H7 (cell line): Measurements from ENCODE around the gene SPAG5. TPM values are rescaled to one million over a fixed set of nuclear protein-coding genes. Genes with fewer than 3 reads are reported as not detected.

Experiments
- DNase-seq: peaks from one replicate; pipeline ENCODE4 v3.0.0; 2012
- H3K27me3 ChIP-seq: 2 replicates; pipeline ENCODE4 v1.6.0; 2011; ENCODE audit warnings: mild to moderate bottlenecking, low read length; ENCODE audit not compliant: control insufficient read depth, insufficient read depth
- H3K36me3 ChIP-seq: replicated peaks from 2 replicates; pipeline ENCODE4 v1.5.1; 2011; ENCODE audit warnings: low read length; ENCODE audit not compliant: control insufficient read depth, insufficient read depth
- H3K4me3 ChIP-seq: 2 replicates; pipeline ENCODE4 v1.5.1; 2011; ENCODE audit warnings: low read depth, mild to moderate bottlenecking, control low read depth, low read length, moderate library complexity; ENCODE audit not compliant: insufficient read depth
- total RNA-seq: library from RNA; depleted of rRNA; stranded (reverse); fragments of >200 nt; shearing (Covaris generic); gene quantifications from 2 replicates; pipeline ENCODE4 v1.2.3, GENCODE V29; 2014; rRNA removed

Gene SPAG5
- total RNA-seq, 1 experiment from 2014 or later = 153 TPM

DNA sequence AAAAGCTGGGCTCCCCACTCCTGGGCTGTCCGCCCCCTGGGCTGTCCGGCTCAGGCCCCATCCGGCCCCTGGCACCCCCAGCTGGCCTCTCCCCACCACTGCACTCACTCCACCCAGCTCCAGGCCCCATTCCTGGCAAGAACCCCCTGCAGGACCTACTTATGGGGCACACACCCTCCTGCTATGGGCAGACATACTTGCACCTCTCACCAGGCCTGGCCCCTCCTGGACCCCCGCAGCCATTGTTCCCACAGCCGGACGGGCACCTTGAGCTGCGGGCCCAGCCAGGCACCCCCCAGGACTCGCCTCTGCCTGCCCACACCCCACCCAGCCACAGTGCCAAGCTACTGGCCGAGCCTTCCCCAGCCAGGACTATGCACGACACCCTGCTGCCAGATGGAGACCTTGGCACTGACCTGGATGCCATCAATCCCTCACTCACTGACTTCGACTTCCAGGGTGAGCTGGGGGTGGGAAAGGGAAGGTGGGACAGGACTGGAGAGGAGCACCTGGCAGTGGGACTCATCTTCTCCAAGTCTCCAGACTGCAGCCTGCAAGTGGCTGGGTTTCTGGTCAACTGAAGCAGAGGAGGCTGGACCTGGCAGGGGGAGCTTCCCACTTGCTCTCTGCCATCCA is 64.0 kb downstream of the SPAG5 start:
- no peak for DNase-seq
- no peaks in the 10 kb centered on the region for H3K27me3 ChIP-seq
- no peaks in the 10 kb centered on the region for H3K36me3 ChIP-seq
- no peak overlapping the region for H3K4me3 ChIP-seq

GRCh38 chr17:28533091-28533807 is 65.6 kb downstream of the SPAG5 start:
- no peaks in the 10 kb centered on the region for H3K36me3 ChIP-seq
- no peak overlapping the region for H3K4me3 ChIP-seq
- no peaks in the 10 kb centered on the region for H3K27me3 ChIP-seq
- peak; percentile 82 for DNase-seq

DNA sequence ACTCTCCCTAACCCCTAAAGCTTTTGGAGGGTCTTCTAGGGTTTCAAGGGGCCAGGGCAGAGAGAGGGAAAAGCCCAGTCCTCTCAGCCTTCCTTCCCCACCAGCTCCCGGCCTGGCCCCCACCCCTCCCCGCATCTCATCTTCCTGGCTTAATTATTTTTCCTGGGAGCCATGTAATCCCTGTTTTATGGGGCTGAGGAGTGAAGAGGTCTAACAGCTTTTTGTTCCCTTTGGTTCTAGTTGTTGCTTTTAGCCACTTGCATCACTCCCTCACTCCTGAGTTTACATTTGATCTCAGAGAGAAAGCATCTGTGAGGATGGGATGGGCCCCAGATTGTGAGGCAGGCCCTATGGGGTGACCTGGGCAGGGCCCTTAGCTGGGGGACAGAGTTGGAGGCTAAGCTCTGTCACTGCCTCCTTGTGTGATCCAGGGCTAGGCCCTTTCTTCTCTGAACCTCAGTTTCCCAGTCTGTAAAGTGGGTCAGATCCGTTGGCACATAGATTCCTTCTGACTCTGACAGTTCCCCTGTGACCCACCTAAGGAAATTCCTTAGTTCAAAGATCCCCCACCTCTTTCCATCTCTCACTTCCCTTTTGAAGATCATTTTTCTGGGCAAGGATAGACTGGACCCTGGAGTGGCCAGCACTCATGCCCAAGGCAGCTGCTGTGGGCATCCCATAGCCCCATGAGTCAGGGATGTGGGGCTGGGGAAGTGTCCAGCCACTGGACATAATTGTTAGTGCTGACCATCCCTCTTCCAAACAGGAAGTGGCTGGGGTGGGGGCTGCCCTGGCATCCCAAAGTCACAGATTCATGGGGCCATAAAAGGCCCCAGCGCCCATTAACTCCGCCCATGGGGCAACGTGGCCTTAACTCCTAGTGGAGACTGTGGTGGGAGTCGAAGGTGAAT is 66.5 kb downstream of the SPAG5 start:
- no peaks in the 10 kb centered on the region for H3K27me3 ChIP-seq
- no peak overlapping the region for H3K4me3 ChIP-seq
- DNase-seq = no peak
- H3K36me3 ChIP-seq = no peaks in the 10 kb centered on the region

DNA sequence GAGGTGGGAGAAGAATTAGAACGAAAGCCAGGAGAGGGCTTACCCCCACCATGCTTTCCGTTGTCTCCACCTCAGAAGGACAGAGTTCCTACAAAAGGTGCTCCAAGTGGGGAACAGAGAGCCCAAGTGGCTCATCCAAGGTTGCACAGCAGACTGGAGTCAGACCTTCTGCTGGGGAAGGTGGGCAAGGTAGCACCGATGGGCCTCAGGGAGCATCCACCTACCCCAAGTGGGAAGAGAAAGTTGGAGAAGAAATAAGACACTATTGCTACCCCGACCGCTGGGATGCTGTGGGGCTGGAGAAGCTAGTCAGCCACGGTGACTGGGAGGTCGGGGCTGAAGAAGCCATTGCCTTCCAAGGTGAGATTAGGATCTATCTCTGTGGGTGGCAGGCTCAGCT is 67.9 kb downstream of the SPAG5 start:
- Histone ChIP-seq H3K4me3 (no peak overlapping the region), H3K36me3 (no peaks in the 10 kb centered on the region), H3K27me3 (no peaks in the 10 kb centered on the region)
- no peak for DNase-seq

GRCh38 chr17:28530250-28530649 is 68.6 kb downstream of the SPAG5 start:
- no peak for DNase-seq
- no peaks in the 10 kb centered on the region for H3K36me3 ChIP-seq
- no peaks in the 10 kb centered on the region for H3K27me3 ChIP-seq
- H3K4me3 ChIP-seq = no peak overlapping the region

GRCh38 chr17:28529013-28529400 is 69.8 kb downstream of the SPAG5 start:
- no peak for DNase-seq
- no peak overlapping the region for H3K4me3 ChIP-seq

GRCh38 chr17:28528327-28529012 is 70.4 kb downstream of the SPAG5 start:
- H3K36me3 ChIP-seq = no peaks in the 10 kb centered on the region
- H3K27me3 ChIP-seq = no peaks in the 10 kb centered on the region
- no peak for DNase-seq
- H3K4me3 ChIP-seq = no peak overlapping the region

More at GRCh38 chr17:28529013-28529400, 69.8 kb downstream of the SPAG5 start:
- no peaks in the 10 kb centered on the region for H3K27me3 ChIP-seq
- H3K36me3 ChIP-seq = no peaks in the 10 kb centered on the region

GRCh38 chr17:28527859-28528258 is 71.0 kb downstream of the SPAG5 start:
- DNase-seq = no peak
- Histone ChIP-seq H3K36me3 (no peaks in the 10 kb centered on the region), H3K4me3 (no peak overlapping the region), H3K27me3 (no peaks in the 10 kb centered on the region)

Other genes starting within 250 kb of the SPAG5 start
- gene POLDIP2, start 241.5 kb downstream of the SPAG5 start, total RNA-seq = 115 and 130 TPM in 2 replicates
- gene SEBOX, start 233.8 kb downstream of the SPAG5 start, total RNA-seq = not detected in 2 replicates
- 0.04 and 0.14 TPM in 2 replicates for gene VTN, start 228.7 kb downstream of the SPAG5 start, total RNA-seq
- gene SARM1, start 227.3 kb downstream of the SPAG5 start, total RNA-seq = 0.62 and 1.7 TPM in 2 replicates
- gene SLC46A1, start 192.8 kb downstream of the SPAG5 start, total RNA-seq = 5.7 and 6.7 TPM in 2 replicates
- gene SLC13A2, start 125.4 kb downstream of the SPAG5 start, total RNA-seq = not detected in 2 replicates
- not detected in 2 replicates for gene FOXN1, start 92.7 kb downstream of the SPAG5 start, total RNA-seq
- gene UNC119, start 46.4 kb downstream of the SPAG5 start, total RNA-seq = 87.6 and 96.3 TPM in 2 replicates
- 41.8 and 48.4 TPM in 2 replicates for gene PIGS, start 27.5 kb downstream of the SPAG5 start, total RNA-seq
- 69.9 and 117 TPM in 2 replicates for gene ALDOC, start 22.1 kb downstream of the SPAG5 start, total RNA-seq
- gene RSKR, start 15.2 kb upstream of the SPAG5 start, total RNA-seq = 12.2 and 14.7 TPM in 2 replicates
- 86.6 and 97.0 TPM in 2 replicates for gene BLTP2, start 46.1 kb upstream of the SPAG5 start, total RNA-seq
- 47.3 and 52.7 TPM in 2 replicates for gene SDF2, start 62.9 kb upstream of the SPAG5 start, total RNA-seq
- 25.1 and 32.4 TPM in 2 replicates for gene SUPT6H, start 63.2 kb upstream of the SPAG5 start, total RNA-seq
- 13.9 and 23.7 TPM in 2 replicates for gene PROCA1, start 112.9 kb upstream of the SPAG5 start, total RNA-seq
- 209 and 284 TPM in 2 replicates for gene RAB34, start 118.8 kb upstream of the SPAG5 start, total RNA-seq
- gene RPL23A, start 121.0 kb upstream of the SPAG5 start, total RNA-seq = 778 and 823 TPM in 2 replicates
- gene TLCD1, start 127.2 kb upstream of the SPAG5 start, total RNA-seq = 15.6 and 21.4 TPM in 2 replicates
- 10.9 and 12.5 TPM in 2 replicates for gene NEK8, start 129.8 kb upstream of the SPAG5 start, total RNA-seq
- gene TRAF4, start 145.0 kb upstream of the SPAG5 start, total RNA-seq = 159 and 216 TPM in 2 replicates
- 32.4 and 46.7 TPM in 2 replicates for gene FAM222B, start 243.8 kb upstream of the SPAG5 start, total RNA-seq